ENCODE measurements around the gene PLEKHN1. TPM values are rescaled to one million over a fixed set of nuclear protein-coding genes. Genes with fewer than 3 reads are reported as not detected.

The PLEKHN1 gene
- total RNA-seq, 1 donor from 2014 or later = 6.4 TPM

DNA sequence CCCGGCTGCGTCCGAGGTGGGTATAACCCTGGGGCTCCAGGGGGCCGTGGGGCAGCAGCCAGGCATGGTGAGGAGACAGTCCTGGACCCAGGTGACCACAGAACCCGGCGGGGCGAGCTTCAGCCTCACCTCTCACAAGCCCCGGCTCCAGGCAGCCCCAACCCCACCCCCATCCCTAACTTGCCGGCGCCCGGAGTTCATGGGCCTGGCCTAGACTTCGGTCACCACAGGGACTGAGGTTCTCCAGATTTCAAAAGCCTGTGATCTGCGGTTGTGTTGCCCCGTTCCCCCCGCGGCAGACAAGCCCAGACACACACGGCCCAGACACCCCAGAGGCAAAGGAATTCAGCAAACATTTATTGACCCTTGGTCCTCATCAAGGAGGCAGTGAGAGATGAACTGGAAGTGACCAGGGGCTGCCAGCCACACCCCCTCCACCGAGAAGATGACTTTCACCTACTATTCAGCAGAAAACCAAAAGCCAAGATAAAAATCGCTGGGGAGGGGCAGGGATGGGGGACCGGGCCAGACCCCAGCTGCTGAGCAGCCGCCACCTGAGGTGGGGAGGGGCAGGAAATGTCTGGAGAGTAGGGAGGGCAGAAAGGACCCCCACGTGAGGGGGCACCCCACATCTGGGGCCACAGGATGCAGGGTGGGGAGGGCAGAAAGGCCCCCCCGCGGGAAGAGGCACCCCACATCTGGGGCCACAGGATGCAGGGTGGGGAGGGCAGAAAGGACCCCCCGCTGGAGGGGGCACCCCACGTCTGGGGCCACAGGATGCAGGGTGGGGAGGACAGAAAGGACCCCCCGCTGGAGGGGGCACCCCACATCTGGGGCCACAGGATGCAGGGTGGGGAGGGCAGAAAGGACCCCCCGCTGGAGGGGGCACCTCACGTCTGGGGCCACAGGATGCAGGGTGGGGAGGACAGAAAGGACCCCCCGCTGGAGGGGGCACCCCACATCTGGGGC is 29.7 kb downstream of the PLEKHN1 start:
- Mint-ChIP-seq H3K4me1 (ENCODE audit: unreplicated experiment) (peaks cover 8% of the 10 kb centered on the region), H3K27ac (peak overlapping the region; percentile 90), H3K36me3 (no peaks in the 10 kb centered on the region), H3K4me3 (peak overlapping the region; percentile 80), H3K27me3 (peaks cover 31% of the 10 kb centered on the region), H3K9me3 (peaks cover 4% of the 10 kb centered on the region)
- TF ChIP-seq, protein P1, sequence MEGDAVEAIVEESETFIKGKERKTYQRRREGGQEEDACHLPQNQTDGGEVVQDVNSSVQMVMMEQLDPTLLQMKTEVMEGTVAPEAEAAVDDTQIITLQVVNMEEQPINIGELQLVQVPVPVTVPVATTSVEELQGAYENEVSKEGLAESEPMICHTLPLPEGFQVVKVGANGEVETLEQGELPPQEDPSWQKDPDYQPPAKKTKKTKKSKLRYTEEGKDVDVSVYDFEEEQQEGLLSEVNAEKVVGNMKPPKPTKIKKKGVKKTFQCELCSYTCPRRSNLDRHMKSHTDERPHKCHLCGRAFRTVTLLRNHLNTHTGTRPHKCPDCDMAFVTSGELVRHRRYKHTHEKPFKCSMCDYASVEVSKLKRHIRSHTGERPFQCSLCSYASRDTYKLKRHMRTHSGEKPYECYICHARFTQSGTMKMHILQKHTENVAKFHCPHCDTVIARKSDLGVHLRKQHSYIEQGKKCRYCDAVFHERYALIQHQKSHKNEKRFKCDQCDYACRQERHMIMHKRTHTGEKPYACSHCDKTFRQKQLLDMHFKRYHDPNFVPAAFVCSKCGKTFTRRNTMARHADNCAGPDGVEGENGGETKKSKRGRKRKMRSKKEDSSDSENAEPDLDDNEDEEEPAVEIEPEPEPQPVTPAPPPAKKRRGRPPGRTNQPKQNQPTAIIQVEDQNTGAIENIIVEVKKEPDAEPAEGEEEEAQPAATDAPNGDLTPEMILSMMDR (conservative IDR thresholded peaks at IDR 0.05) = no peak
- no peak for DNase-seq (ENCODE audit: extremely low spot score, unreplicated experiment)

DNA sequence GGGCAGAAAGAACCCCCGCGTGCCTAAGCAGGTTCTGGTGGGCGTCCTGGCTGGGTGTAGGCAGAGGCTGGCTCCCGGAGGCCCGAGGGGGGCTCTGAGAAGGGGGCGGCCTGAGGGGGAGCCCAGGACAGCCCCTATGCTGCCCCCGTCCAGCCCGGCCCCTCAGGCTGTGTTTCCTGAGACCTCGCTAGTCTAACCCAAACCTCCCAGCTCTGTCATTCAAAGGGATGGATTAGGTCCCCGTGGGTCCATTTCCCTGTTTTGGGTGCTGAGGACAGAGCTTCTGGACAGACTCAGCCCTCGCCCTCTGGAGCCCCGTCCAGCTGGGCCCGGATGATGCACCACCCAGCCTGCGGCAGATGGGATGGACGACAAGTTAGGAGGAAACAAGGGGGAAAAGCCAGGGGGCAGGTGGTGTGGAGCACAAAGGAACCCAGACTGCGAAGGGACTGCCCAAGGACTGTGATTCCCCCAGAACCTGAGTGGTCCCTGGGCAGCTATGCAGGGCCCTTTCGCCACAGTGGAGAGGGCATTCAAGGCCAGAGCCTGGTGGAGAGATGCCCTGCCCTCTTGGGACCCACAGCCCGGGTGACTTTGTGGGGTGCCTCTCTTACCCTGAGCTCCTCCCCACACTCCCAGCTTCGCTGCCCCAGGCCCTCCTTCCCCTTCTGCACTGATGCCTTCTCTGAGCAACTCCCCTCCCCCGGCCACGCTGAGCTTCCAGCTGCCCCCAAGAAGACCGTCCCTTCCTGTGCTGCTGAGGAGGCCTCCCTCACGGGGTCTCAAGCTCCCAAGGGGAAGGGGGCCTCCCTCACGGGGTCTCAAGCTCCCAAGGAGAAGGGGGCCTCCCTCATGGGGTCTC is 30.8 kb downstream of the PLEKHN1 start:
- no peak for DNase-seq (ENCODE audit: extremely low spot score, unreplicated experiment)
- Mint-ChIP-seq H3K36me3 (no peaks in the 10 kb centered on the region), H3K4me1 (ENCODE audit: unreplicated experiment) (peaks cover 8% of the 10 kb centered on the region), H3K27ac (peak overlapping the region; percentile 88), H3K4me3 (peak overlapping the region; percentile 82), H3K9me3 (peaks cover 4% of the 10 kb centered on the region), H3K27me3 (peaks cover 26% of the 10 kb centered on the region)
- TF ChIP-seq, protein P1 (conservative IDR thresholded peaks at IDR 0.05) = no peak

DNA sequence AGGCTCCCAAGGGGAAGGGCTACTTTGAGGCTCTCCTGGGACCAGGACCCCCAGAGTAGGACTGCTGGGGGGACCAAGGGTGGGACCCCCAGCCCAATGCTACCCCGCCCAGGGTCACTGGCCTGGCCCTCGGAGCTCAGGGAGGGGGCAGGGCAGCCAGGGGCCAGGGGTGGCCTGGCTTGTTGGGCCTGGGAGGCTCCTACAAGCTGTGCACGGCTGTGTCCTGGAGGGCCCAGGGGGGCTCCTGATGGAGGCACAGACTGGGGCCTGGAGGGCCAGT is 31.4 kb downstream of the PLEKHN1 start:
- Mint-ChIP-seq H3K27me3 (peaks cover 23% of the 10 kb centered on the region), H3K9me3 (peaks cover 1% of the 10 kb centered on the region), H3K36me3 (no peaks in the 10 kb centered on the region), H3K27ac (no peak overlapping the region), H3K4me3 (no peak overlapping the region), H3K4me1 (ENCODE audit: unreplicated experiment) (peaks cover 8% of the 10 kb centered on the region)
- no peak for DNase-seq (ENCODE audit: extremely low spot score, unreplicated experiment)
- TF ChIP-seq, protein P1 (conservative IDR thresholded peaks at IDR 0.05) = no peak

DNA sequence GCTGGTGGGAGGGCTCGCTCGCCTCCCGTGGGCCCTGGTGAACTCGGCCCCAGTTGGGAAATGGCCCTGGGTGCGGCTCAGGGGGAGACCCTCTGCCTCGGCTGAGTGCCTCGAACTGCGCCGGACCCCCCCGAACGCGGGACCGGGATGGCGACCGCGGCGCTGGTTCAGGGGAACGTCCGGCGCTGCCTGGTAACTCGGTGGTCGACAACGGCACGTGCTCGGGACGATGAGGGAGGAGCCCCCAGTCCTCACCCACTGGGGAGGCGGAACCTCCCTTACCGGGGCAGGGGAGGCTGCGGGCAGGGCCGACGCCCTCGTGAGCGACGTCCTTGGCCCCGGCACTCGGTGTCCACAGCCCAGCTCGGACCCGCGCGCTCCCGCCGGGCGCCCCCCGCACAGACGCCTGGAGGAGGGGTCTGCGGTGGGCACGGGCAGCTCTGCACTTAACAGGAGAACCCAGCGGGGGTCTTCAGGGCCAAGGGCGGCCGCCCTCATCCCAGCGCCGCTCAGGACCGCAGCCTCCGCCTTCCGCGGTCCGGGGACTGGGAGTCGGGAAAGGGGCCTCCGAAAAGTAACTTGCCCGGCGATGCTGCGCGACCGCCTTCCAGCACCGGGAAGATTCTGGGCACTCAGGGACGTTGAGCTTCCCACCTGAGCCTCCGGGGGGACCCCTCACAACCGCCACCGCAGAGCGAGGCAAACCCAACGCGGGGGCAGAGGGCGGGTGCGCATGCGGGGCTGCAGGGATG is 31.9 kb downstream of the PLEKHN1 start:
- TF ChIP-seq, protein P1 (conservative IDR thresholded peaks at IDR 0.05) = peak; percentile 22
- DNase-seq (ENCODE audit: extremely low spot score, unreplicated experiment) = peak; percentile 71
- Mint-ChIP-seq H3K27me3 (peaks cover 23% of the 10 kb centered on the region), H3K4me1 (ENCODE audit: unreplicated experiment) (peaks cover 8% of the 10 kb centered on the region), H3K4me3 (peak overlapping the region; percentile 80), H3K9me3 (no peaks in the 10 kb centered on the region), H3K36me3 (no peaks in the 10 kb centered on the region), H3K27ac (no peak overlapping the region)

DNA sequence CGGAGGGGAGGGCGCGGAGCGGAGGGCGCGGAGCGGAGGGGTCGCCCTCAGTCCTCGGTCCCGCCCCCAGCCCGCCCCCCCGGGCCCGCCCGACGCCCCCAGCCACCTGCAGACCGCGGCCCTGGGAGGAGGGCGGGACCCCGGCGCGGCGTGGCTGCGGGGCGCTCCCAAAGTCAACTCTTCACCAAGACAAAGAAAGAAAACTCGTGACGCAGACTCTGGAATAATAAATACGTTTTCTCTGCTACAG is 32.4 kb downstream of the PLEKHN1 start:
- Mint-ChIP-seq H3K9me3 (no peaks in the 10 kb centered on the region), H3K4me3 (peak overlapping the region; percentile 80), H3K4me1 (ENCODE audit: unreplicated experiment) (peaks cover 8% of the 10 kb centered on the region), H3K36me3 (no peaks in the 10 kb centered on the region), H3K27me3 (peaks cover 26% of the 10 kb centered on the region), H3K27ac (no peak overlapping the region)
- no peak for DNase-seq (ENCODE audit: extremely low spot score, unreplicated experiment)
- TF ChIP-seq, protein P1 (conservative IDR thresholded peaks at IDR 0.05) = peak; percentile 5
